Neural cell (in vitro differentiated cells): ENCODE results near the gene ITGA1.

Source experiments
- EP300 ChIP-seq: fragments of 450-650 bp; conservative IDR thresholded peaks from 2 replicates; pipeline ENCODE4 v1.6.1; 2014; ENCODE audit warnings: antibody characterized with exemption, mild to moderate bottlenecking, moderate library complexity; ENCODE audit not compliant: poor library complexity, severe bottlenecking
- EZH2 ChIP-seq: fragments of 200-600, 300-800 bp; shearing (Covaris generic), sonication (generic); IDR thresholded peaks from 2 replicates; pipeline ENCODE4 v1.6.1; 2014; ENCODE audit warnings: antibody characterized with exemption, low read length, borderline replicate concordance, mild to moderate bottlenecking; ENCODE audit not compliant: insufficient read depth, poor library complexity, severe bottlenecking
- POLR2AphosphoS5 ChIP-seq: IDR thresholded peaks from 2 replicates; pipeline ENCODE4 v1.6.1; 2012
- REST ChIP-seq: IDR thresholded peaks from 2 replicates; pipeline ENCODE4 v1.6.1; 2012; ENCODE audit warnings: borderline replicate concordance
- TF ChIP-seq, protein P1 (sequence below): fragments of 450-650 bp; IDR thresholded peaks from 2 replicates; pipeline ENCODE4 v1.5.1; 2014; ENCODE audit warnings: antibody characterized with exemption, mild to moderate bottlenecking, moderate library complexity; ENCODE audit not compliant: poor library complexity, severe bottlenecking

DNA sequence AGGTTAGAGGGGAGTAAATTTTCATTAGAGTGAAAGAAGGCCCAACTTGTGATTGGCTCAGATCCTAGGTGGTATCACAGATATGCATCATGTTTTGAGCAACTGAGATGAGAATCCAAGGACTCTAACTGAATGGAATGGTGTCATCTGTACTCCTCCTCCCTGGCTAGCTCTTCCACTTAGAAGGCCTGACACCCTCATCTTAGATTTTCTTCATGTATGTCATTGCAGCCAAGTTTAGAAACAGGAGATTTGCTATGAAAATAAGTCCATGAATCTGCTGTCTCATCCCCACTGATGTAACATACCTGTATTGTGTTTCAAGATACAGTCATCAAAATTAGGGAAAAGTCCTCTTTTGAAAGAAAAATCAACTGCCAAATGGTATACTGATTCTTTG lies 54.4 kb downstream of the ITGA1 start:
- TF ChIP-seq, protein P1, sequence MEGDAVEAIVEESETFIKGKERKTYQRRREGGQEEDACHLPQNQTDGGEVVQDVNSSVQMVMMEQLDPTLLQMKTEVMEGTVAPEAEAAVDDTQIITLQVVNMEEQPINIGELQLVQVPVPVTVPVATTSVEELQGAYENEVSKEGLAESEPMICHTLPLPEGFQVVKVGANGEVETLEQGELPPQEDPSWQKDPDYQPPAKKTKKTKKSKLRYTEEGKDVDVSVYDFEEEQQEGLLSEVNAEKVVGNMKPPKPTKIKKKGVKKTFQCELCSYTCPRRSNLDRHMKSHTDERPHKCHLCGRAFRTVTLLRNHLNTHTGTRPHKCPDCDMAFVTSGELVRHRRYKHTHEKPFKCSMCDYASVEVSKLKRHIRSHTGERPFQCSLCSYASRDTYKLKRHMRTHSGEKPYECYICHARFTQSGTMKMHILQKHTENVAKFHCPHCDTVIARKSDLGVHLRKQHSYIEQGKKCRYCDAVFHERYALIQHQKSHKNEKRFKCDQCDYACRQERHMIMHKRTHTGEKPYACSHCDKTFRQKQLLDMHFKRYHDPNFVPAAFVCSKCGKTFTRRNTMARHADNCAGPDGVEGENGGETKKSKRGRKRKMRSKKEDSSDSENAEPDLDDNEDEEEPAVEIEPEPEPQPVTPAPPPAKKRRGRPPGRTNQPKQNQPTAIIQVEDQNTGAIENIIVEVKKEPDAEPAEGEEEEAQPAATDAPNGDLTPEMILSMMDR, result no peak
- TF ChIP-seq POLR2AphosphoS5, result no peak
- no peak for TF ChIP-seq REST
- TF ChIP-seq EP300, result no peak
- no peak for TF ChIP-seq EZH2
